GM12878 (cell line): ENCODE measurements around the gene REPS1. TPM values are rescaled to one million over a fixed set of nuclear protein-coding genes. Genes with fewer than 3 reads are reported as not detected.

Source experiments
- ATAC-seq: fragments of 200-7000 bp; cut with Tn5 transposase; 3 replicates; pipeline ENCODE4 v1.9.1; 2020; ENCODE audit warnings: mild to moderate bottlenecking, moderate library complexity
- BruUV-seq: library from RNA; stranded (reverse); fragments of 400-500 nt; replicated peaks from 2 replicates; lab custom pipeline; 2021; lab: Mats Ljungman, UMichigan
- CTCF ChIA-PET: fragments of 300-600 bp; sonication (Branson Sonifier 250); formaldehyde crosslinking; extraction: SDS; loops from one replicate; lab custom pipeline; 2021; ENCODE audit warnings: inconsistent platforms; lab: Yijun Ruan, JAX
- POLR2A ChIA-PET: fragments of 350-600 bp; formaldehyde crosslinking; extraction: SDS; loops from one replicate; lab custom pipeline; 2021; ENCODE audit warnings: inconsistent platforms; lab: Charles Lee
- RAD21 ChIA-PET: fragments of 300-600 bp; sonication (Branson Sonifier 250); formaldehyde crosslinking; loops from one replicate; lab custom pipeline; 2023; ENCODE audit warnings: antibody characterized with exemption; ENCODE audit not compliant: unreplicated experiment; lab: Charles Lee
- SMC1A ChIA-PET: fragments of 300-600 bp; sonication (Branson Sonifier 250); formaldehyde crosslinking; loops from one replicate; lab custom pipeline; 2023; ENCODE audit not compliant: unreplicated experiment, uncharacterized antibody; lab: Charles Lee
- DNase-seq: peaks from one replicate; pipeline ENCODE4 v3.0.0-alpha.2; 2011; ENCODE audit warnings: low read depth, low spot score
- FAIRE-seq: peaks from 3 replicates; lab custom pipeline; 2011; peaks lifted over from hg19 to GRCh38; lab: Jason Lieb, UNC
- H2AFZ ChIP-seq: 2 replicates; pipeline ENCODE4 v1.6.0; 2011; ENCODE audit warnings: low read depth, low read length, control low read depth; ENCODE audit not compliant: control insufficient read depth
- H3K27ac ChIP-seq: 2 replicates; pipeline ENCODE4 v1.5.1; 2011; ENCODE audit warnings: control low read depth; ENCODE audit not compliant: control insufficient read depth, insufficient read depth
- H3K27me3 ChIP-seq, 2 experiments: replicated peaks in 1 of 2; 2 replicates each; pipeline versions ENCODE4 v1.6.0 to v1.6.1; 2011; ENCODE audit warnings: low read length in 1 of 2; ENCODE audit not compliant: control insufficient read depth in 2 of 2, insufficient read depth in 2 of 2
- H3K36me3 ChIP-seq, 2 experiments: 2 replicates each; pipeline ENCODE4 v1.5.1; 2011; ENCODE audit warnings: low read length in 1 of 2; ENCODE audit not compliant: control insufficient read depth in 2 of 2, insufficient read depth in 2 of 2
- H3K4me1 ChIP-seq: 2 replicates; pipeline ENCODE4 v1.6.1; 2011; ENCODE audit warnings: mild to moderate bottlenecking, low read length, moderate library complexity, mixed read lengths; ENCODE audit not compliant: control insufficient read depth, insufficient read depth
- H3K4me2 ChIP-seq: 2 replicates; pipeline ENCODE4 v1.6.0; 2011; ENCODE audit warnings: control low read depth; ENCODE audit not compliant: control insufficient read depth, insufficient read depth
- H3K4me3 ChIP-seq: fragments of 200-600 bp; sonication (generic); 2 replicates; pipeline ENCODE4 v1.5.1; 2016
- H3K79me2 ChIP-seq: 2 replicates; pipeline ENCODE4 v1.6.0; 2011; ENCODE audit warnings: low read length; ENCODE audit not compliant: control insufficient read depth, insufficient read depth
- H3K9ac ChIP-seq: 2 replicates; pipeline ENCODE4 v1.8.0; 2011; ENCODE audit warnings: low read length, control low read depth, mixed read lengths; ENCODE audit not compliant: control insufficient read depth, insufficient read depth
- H3K9me3 ChIP-seq: replicated peaks from 3 replicates; pipeline ENCODE4 v1.5.1; 2011; ENCODE audit warnings: mild to moderate bottlenecking, low read length; ENCODE audit not compliant: control insufficient read depth, insufficient read depth
- H4K20me1 ChIP-seq: 2 replicates; pipeline ENCODE4 v1.6.0; 2011; ENCODE audit not compliant: control insufficient read depth, insufficient read depth
- E2F4 ChIP-seq: IDR thresholded peaks from 2 replicates; pipeline ENCODE4 v1.6.1; 2012; ENCODE audit warnings: low read depth, low read length, improper control_type of control experiment
- EZH2 ChIP-seq: IDR thresholded peaks from 2 replicates; pipeline ENCODE4 v1.6.1; 2012; ENCODE audit warnings: low read depth, mild to moderate bottlenecking, control low read depth, inconsistent platforms, low read length, borderline replicate concordance; ENCODE audit not compliant: control insufficient read depth
- GATAD2B ChIP-seq: fragments of 450-650 bp; conservative IDR thresholded peaks from 2 replicates; pipeline ENCODE4 v1.6.1; 2017; ENCODE audit warnings: low read depth, mild to moderate bottlenecking, moderate library complexity
- HDAC6 ChIP-seq: fragments of 200-600 bp; sonication (generic); IDR thresholded peaks from one replicate; pipeline ENCODE4 v1.8.0; 2017; ENCODE audit warnings: antibody characterized with exemption; ENCODE audit not compliant: unreplicated experiment
- IRF3 ChIP-seq: fragments of 450-650 bp; IDR thresholded peaks from 2 replicates; pipeline ENCODE4 v1.6.1; 2014; ENCODE audit warnings: mild to moderate bottlenecking
- LARP7 ChIP-seq: fragments of 450-650 bp; IDR thresholded peaks from 2 replicates; pipeline ENCODE4 v1.6.1; 2017; ENCODE audit warnings: mild to moderate bottlenecking
- NFXL1 ChIP-seq: fragments of 450-650 bp; IDR thresholded peaks from 2 replicates; pipeline ENCODE4 v1.6.1; 2017; ENCODE audit warnings: antibody characterized with exemption, mild to moderate bottlenecking, borderline replicate concordance
- NRF1 ChIP-seq: conservative IDR thresholded peaks from 2 replicates; pipeline ENCODE4 v1.6.1; 2011; ENCODE audit warnings: mild to moderate bottlenecking, low read depth, low read length, improper control_type of control experiment
- ZZZ3 ChIP-seq: IDR thresholded peaks from 2 replicates; pipeline ENCODE4 v1.6.1; 2011; ENCODE audit warnings: low read depth; ENCODE audit not compliant: control insufficient read depth, insufficient read length
- WGBS: methylation state at CpG from one replicate; pipeline ENCODE4 v1.1.6; 2016; ENCODE audit warnings: low lambda C conversion rate; ENCODE audit not compliant: insufficient replicate concordance, insufficient coverage; ENCODE audit errors: missing lambda C conversion rate; 5-methylcytosine and 5-hydroxymethylcytosine counted together
- in situ Hi-C: fragments of 300-500 bp; cut with MboI; formaldehyde crosslinking; loops from 9 replicates; pipeline ENCODE4 v1.14.3; 2018; ENCODE audit warnings: mixed read lengths
- intact Hi-C: fragments of 100-400 bp; cut with micrococcal nuclease; formaldehyde crosslinking; loops from one replicate; pipeline ENCODE4 v1.14.2; 2022; ENCODE audit not compliant: unreplicated experiment
- polyA plus RNA-seq, 11 experiments: library from polyadenylated mRNA; depleted of rRNA in 4 of 11; unstranded in 6 of 11; stranded (reverse) in 5 of 11; fragments of >200 nt; fragmentation: Nextera tagmentation in 4 of 11; fragmentation: Illumina TruSeq in 1 of 11; extraction: Ambion mirVana in 4 of 11; extraction: Trizol in 1 of 11; gene quantifications; 1 replicate in 1 of 11; 2 replicates in 10 of 11; pipeline versions ENCODE4 v1.2.1 to v1.2.3, GENCODE V29; 2011 to 2016; ENCODE audit warnings: inconsistent platforms in 2 of 11, missing spikeins in 2 of 11, low read depth in 1 of 11
- total RNA-seq, 4 experiments: library from RNA; depleted of rRNA in 3 of 4; stranded (reverse); fragments of >200 nt in 3 of 4; fragmentation: Illumina TruSeq in 1 of 4; extraction: Trizol in 1 of 4; gene quantifications; 2 replicates each; pipeline versions ENCODE4 v1.2.1 to v1.2.3, GENCODE V29; 2013 to 2021

Gene REPS1
- total and polyA plus RNA-seq, 10 of the 15 experiments (the other 5 are each of a cell fraction or from before 2014, with no cell fraction given) = 13.7 to 59.3 (median 31.7) TPM

GRCh38 chr6:138966870-138967269 is 21.2 kb downstream of the REPS1 start:
- ATAC-seq (no peak), FAIRE-seq (no peak), DNase-seq (no peak)
- ChIA-PET RAD21 (interaction anchor here (1.0 to 1.7 kb wide), 2 partner anchors 10 to 23 kb away, joined by 3 to 7 read pairs; no protein-coding TSS in a partner anchor), POLR2A (no interaction called here), CTCF (interaction anchor here (0.7 to 2.0 kb wide), 6 partner anchors 13 to 1875 kb away, joined by 3 to 7 read pairs (median 4); no protein-coding TSS in a partner anchor), SMC1A (interaction anchor here (1.6 to 3.1 kb wide), 3 partner anchors 7 to 13 kb away, joined by 3 to 8 read pairs (median 5); no protein-coding TSS in a partner anchor)
- no TSS peak for BruUV-seq
- Histone ChIP-seq H3K36me3 (no peaks in the 10 kb centered on the region), H3K4me2 (no peak overlapping the region), H3K27me3 (no peaks in the 10 kb centered on the region), H3K9ac (no peak overlapping the region), H3K4me3 (no peak overlapping the region), H3K9me3 (no peaks in the 10 kb centered on the region; the same call in 2 of the 3 replicates), H2AFZ (no peak overlapping the region), H3K4me1 (peaks cover 11% of the 10 kb centered on the region), H4K20me1 (no peaks in the 10 kb centered on the region), H3K79me2 (peaks cover 67% of the 10 kb centered on the region), H3K27ac (no peak overlapping the region)
- TF ChIP-seq E2F4 (no peak), GATAD2B (no peak), LARP7 (no peak), HDAC6 (no peak), NRF1 (no peak), ZZZ3 (no peak), IRF3 (no peak), NFXL1 (no peak), EZH2 (no peak)
- intact Hi-C loops = no loop called here
- in situ Hi-C loops = no loop called here
- WGBS = over 99% methylated on average over 5 of the region's 5 CpGs
